Calu3 (cell line): ENCODE results near the gene GOLT1A. TPM values are rescaled to one million over a fixed set of nuclear protein-coding genes. Genes with fewer than 3 reads are reported as not detected.

Experiments
- BruUV-seq: library from RNA; stranded (reverse); fragments of 400-500 nt; replicated peaks from 2 replicates; lab custom pipeline; 2021; lab: Mats Ljungman, UMichigan
- CTCF ChIA-PET: fragments of 300-600 bp; sonication (Branson Sonifier 250); formaldehyde crosslinking; loops from one replicate; lab custom pipeline; 2022; ENCODE audit warnings: antibody characterized with exemption; lab: Charles Lee
- DNase-seq: peaks from one replicate; pipeline ENCODE4 v3.0.0; 2022
- H3K27ac Mint-ChIP-seq: one replicate; pipeline ENCODE4 v1.8.0; 2022; ENCODE audit warnings: mixed read lengths; ENCODE audit not compliant: unreplicated experiment
- H3K27me3 Mint-ChIP-seq: one replicate; pipeline ENCODE4 v1.8.0; 2022; ENCODE audit warnings: mixed read lengths; ENCODE audit not compliant: unreplicated experiment
- H3K36me3 Mint-ChIP-seq: one replicate; pipeline ENCODE4 v1.8.0; 2022; ENCODE audit warnings: mild to moderate bottlenecking, moderate library complexity, mixed read lengths; ENCODE audit not compliant: insufficient read depth, unreplicated experiment
- H3K4me1 Mint-ChIP-seq: one replicate; pipeline ENCODE4 v1.8.0; 2022; ENCODE audit warnings: mild to moderate bottlenecking, low read depth, mixed read lengths; ENCODE audit not compliant: unreplicated experiment
- H3K4me3 Mint-ChIP-seq: one replicate; pipeline ENCODE4 v1.8.0; 2022; ENCODE audit warnings: mild to moderate bottlenecking, low read depth, moderate library complexity, mixed read lengths; ENCODE audit not compliant: unreplicated experiment
- H3K9me3 Mint-ChIP-seq: one replicate; pipeline ENCODE4 v1.8.0; 2022; ENCODE audit warnings: low read depth, mixed read lengths; ENCODE audit not compliant: unreplicated experiment
- CTCF ChIP-seq: fragments of 200-600 bp; IDR thresholded peaks from one replicate; pipeline ENCODE4 v1.8.0; 2022; ENCODE audit warnings: antibody characterized with exemption; ENCODE audit not compliant: unreplicated experiment
- intact Hi-C: fragments of 100-400 bp; cut with micrococcal nuclease; formaldehyde crosslinking; loops from one replicate; pipeline ENCODE4 v1.10.0; 2022; ENCODE audit not compliant: unreplicated experiment
- total RNA-seq: library from RNA; stranded (reverse); gene quantifications from 2 replicates; pipeline ENCODE4 v1.2.3, GENCODE V29; 2022

GOLT1A gene
- total RNA-seq, 1 experiment from 2014 or later = 3.5 TPM

- Mint-ChIP-seq H3K27me3 (no peaks in the 10 kb centered on the region), H3K9me3 (no peaks in the 10 kb centered on the region), H3K4me1 (no peaks in the 10 kb centered on the region), H3K27ac (no peak overlapping the region), H3K4me3 (no peak overlapping the region), H3K36me3 (peaks cover 13% of the 10 kb centered on the region)
- no peak for DNase-seq
- intact Hi-C loops = no loop called here
- TSS peak; percentile 60 for BruUV-seq
- CTCF ChIA-PET = no interaction called here
- TF ChIP-seq CTCF = no peak
Measured at GRCh38 chr1:204221271-204221670, 7.5 kb upstream of the GOLT1A start.

GRCh38 chr1:204219971-204220616, 6.3 kb upstream of the GOLT1A start:
- Mint-ChIP-seq H3K4me3 (no peak overlapping the region), H3K9me3 (no peaks in the 10 kb centered on the region), H3K4me1 (no peaks in the 10 kb centered on the region), H3K27ac (no peak overlapping the region), H3K36me3 (peaks cover 13% of the 10 kb centered on the region), H3K27me3 (no peaks in the 10 kb centered on the region)
- TF ChIP-seq CTCF = no peak
- intact Hi-C loops = no loop called here
- DNase-seq = no peak
- CTCF ChIA-PET = interaction anchor here (0.8 kb wide), 1 partner anchor 22 kb away, joined by 5 read pairs; no protein-coding TSS in a partner anchor
- BruUV-seq = no TSS peak

- peaks cover 20% of the 10 kb centered on the region for H3K36me3 Mint-ChIP-seq
- no peak for DNase-seq
- no peak overlapping the region for H3K4me3 Mint-ChIP-seq
- H3K27me3 Mint-ChIP-seq = no peaks in the 10 kb centered on the region
- TF ChIP-seq CTCF = no peak
- intact Hi-C loops = no loop called here
- no TSS peak for BruUV-seq
- H3K27ac Mint-ChIP-seq = no peak overlapping the region
- H3K9me3 Mint-ChIP-seq = no peaks in the 10 kb centered on the region
- CTCF ChIA-PET = no interaction called here
- H3K4me1 Mint-ChIP-seq = no peaks in the 10 kb centered on the region
Measured at GRCh38 chr1:204218552-204218951, 4.8 kb upstream of the GOLT1A start.

GRCh38 chr1:204217648-204218000, 3.8 kb upstream of the GOLT1A start:
- H3K4me1 Mint-ChIP-seq = no peaks in the 10 kb centered on the region
- no peak overlapping the region for H3K27ac Mint-ChIP-seq
- no peaks in the 10 kb centered on the region for H3K9me3 Mint-ChIP-seq
- no TSS peak for BruUV-seq
- no peak for DNase-seq
- TF ChIP-seq CTCF = no peak
- intact Hi-C loops = no loop called here
- CTCF ChIA-PET = no interaction called here
- H3K4me3 Mint-ChIP-seq = no peak overlapping the region
- peaks cover 21% of the 10 kb centered on the region for H3K36me3 Mint-ChIP-seq
- no peaks in the 10 kb centered on the region for H3K27me3 Mint-ChIP-seq
